ENCODE results near the gene HDAC4. TPM values are rescaled to one million over a fixed set of nuclear protein-coding genes. Genes with fewer than 3 reads are reported as not detected.
A peak's percentile ranks its signal among the peaks of the same experiment; 100 is the strongest.

Gene HDAC4
- total RNA-seq, 1 donor from 2014 or later: 46.2 TPM

- Mint-ChIP-seq H3K4me3 (ENCODE audit: low read depth) (no peak overlapping the region), H3K27ac (peak overlapping the region; percentile 15), H3K27me3 (no peaks in the 10 kb centered on the region), H3K36me3 (ENCODE audit: insufficient read depth) (no peaks in the 10 kb centered on the region), H3K9me3 (ENCODE audit: low read depth) (no peaks in the 10 kb centered on the region), H3K4me1 (ENCODE audit: low read depth) (peaks cover 57% of the 10 kb centered on the region)
- DNase-seq (ENCODE audit: low spot score, unreplicated experiment): no peak
- no peak for TF ChIP-seq CTCF (IDR thresholded peaks at IDR 0.05; ENCODE audit: unreplicated experiment)
These were observed 106.9 kb downstream of the HDAC4 start for GRCh38 chr2:239293775-239294430.

- H3K4me3 Mint-ChIP-seq (ENCODE audit: low read depth): no peak overlapping the region
- no peak for DNase-seq (ENCODE audit: low spot score, unreplicated experiment)
- TF ChIP-seq CTCF (IDR thresholded peaks at IDR 0.05; ENCODE audit: unreplicated experiment): no peak
- no peaks in the 10 kb centered on the region for H3K9me3 Mint-ChIP-seq (ENCODE audit: low read depth)
- peaks cover 58% of the 10 kb centered on the region for H3K4me1 Mint-ChIP-seq (ENCODE audit: low read depth)
- peak overlapping the region; percentile 78 for H3K27ac Mint-ChIP-seq
- H3K27me3 Mint-ChIP-seq: no peaks in the 10 kb centered on the region
- no peaks in the 10 kb centered on the region for H3K36me3 Mint-ChIP-seq (ENCODE audit: insufficient read depth)
These were observed 107.7 kb downstream of the HDAC4 start for GRCh38 chr2:239292959-239293774.

- H3K27me3 Mint-ChIP-seq: no peaks in the 10 kb centered on the region
- H3K27ac Mint-ChIP-seq: peak overlapping the region; percentile 17
- H3K9me3 Mint-ChIP-seq (ENCODE audit: low read depth): no peaks in the 10 kb centered on the region
- H3K4me1 Mint-ChIP-seq (ENCODE audit: low read depth): peaks cover 56% of the 10 kb centered on the region
- no peaks in the 10 kb centered on the region for H3K36me3 Mint-ChIP-seq (ENCODE audit: insufficient read depth)
- DNase-seq (ENCODE audit: low spot score, unreplicated experiment): no peak
- no peak for TF ChIP-seq CTCF (IDR thresholded peaks at IDR 0.05; ENCODE audit: unreplicated experiment)
- H3K4me3 Mint-ChIP-seq (ENCODE audit: low read depth): no peak overlapping the region
These were observed 108.3 kb downstream of the HDAC4 start for GRCh38 chr2:239292531-239292930.

- no peak overlapping the region for H3K4me3 Mint-ChIP-seq (ENCODE audit: low read depth)
- H3K36me3 Mint-ChIP-seq (ENCODE audit: insufficient read depth): no peaks in the 10 kb centered on the region
- H3K27ac Mint-ChIP-seq: peak overlapping the region; percentile 75
- no peak for TF ChIP-seq CTCF (IDR thresholded peaks at IDR 0.05; ENCODE audit: unreplicated experiment)
- no peaks in the 10 kb centered on the region for H3K27me3 Mint-ChIP-seq
- no peak for DNase-seq (ENCODE audit: low spot score, unreplicated experiment)
- peaks cover 53% of the 10 kb centered on the region for H3K4me1 Mint-ChIP-seq (ENCODE audit: low read depth)
- H3K9me3 Mint-ChIP-seq (ENCODE audit: low read depth): no peaks in the 10 kb centered on the region
These were observed 109.1 kb downstream of the HDAC4 start for GRCh38 chr2:239291475-239292350.
